Mucosa of stomach (tissue), 1 donor: ENCODE data around the gene HLA-C.
A peak's percentile ranks its signal among the peaks of the same experiment; 100 is the strongest.
"Not testable (repeated sequence)": the region's sequence is repeated elsewhere in the genome, so short reads cannot be mapped to it uniquely, and the experiment has no call there.

ENCODE experiments used
- H3K27me3 ChIP-seq: one replicate; pipeline ENCODE4 v1.7.0; 2013; ENCODE audit warnings: mild to moderate bottlenecking, low read length; ENCODE audit not compliant: control insufficient read depth, insufficient read depth
- H3K36me3 ChIP-seq: one replicate; pipeline ENCODE4 v1.7.0; 2013; ENCODE audit warnings: low read length; ENCODE audit not compliant: control insufficient read depth, insufficient read depth
- H3K4me1 ChIP-seq: one replicate; pipeline ENCODE4 v1.7.0; 2013; ENCODE audit warnings: mild to moderate bottlenecking, low read length; ENCODE audit not compliant: control insufficient read depth, insufficient read depth
- H3K4me3 ChIP-seq: one replicate; pipeline ENCODE4 v1.7.0; 2013; ENCODE audit warnings: low read length
- H3K9ac ChIP-seq: one replicate; pipeline ENCODE4 v1.7.0; 2013; ENCODE audit warnings: mild to moderate bottlenecking, low read length, moderate library complexity
- H3K9me3 ChIP-seq: one replicate; pipeline ENCODE4 v1.7.0; 2013; ENCODE audit warnings: mild to moderate bottlenecking, low read length, moderate library complexity; ENCODE audit not compliant: control insufficient read depth
- donor health status: Pancreatic carcinoma.

Gene HLA-C

DNA sequence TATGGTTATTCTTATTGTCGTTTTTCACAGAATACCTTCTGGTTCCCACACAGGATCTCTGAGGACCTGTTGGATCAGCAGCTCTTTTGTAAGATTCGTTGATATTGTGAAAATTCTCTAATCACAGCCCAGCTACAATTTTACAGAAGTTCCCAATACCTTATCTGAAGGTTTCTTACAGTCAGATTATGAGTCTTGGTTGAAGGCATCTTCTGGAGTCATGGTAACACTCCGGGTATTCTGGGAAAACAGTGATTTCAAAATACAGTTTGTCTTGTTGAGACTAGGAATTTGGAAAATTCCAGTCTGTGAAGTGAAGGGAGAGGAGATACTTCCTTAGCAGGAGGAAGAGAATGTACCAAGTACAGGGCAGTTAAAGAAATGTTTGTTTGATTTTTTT is 22.2 kb upstream of the HLA-C start:
- no peaks in the 10 kb centered on the region for H3K36me3 ChIP-seq
- H3K4me1 ChIP-seq = no peaks in the 10 kb centered on the region
- H3K9ac ChIP-seq = no peak overlapping the region
- H3K27me3 ChIP-seq = peaks cover 12% of the 10 kb centered on the region
- no peaks in the 10 kb centered on the region for H3K9me3 ChIP-seq
- no peak overlapping the region for H3K4me3 ChIP-seq

GRCh38 chr6:31293343-31293742 is 21.5 kb upstream of the HLA-C start:
- Histone ChIP-seq H3K9ac (no peak overlapping the region), H3K4me1 (no peaks in the 10 kb centered on the region), H3K9me3 (no peaks in the 10 kb centered on the region), H3K36me3 (no peaks in the 10 kb centered on the region), H3K4me3 (no peak overlapping the region), H3K27me3 (peaks cover 11% of the 10 kb centered on the region)

GRCh38 chr6:31289788-31290187 is 17.9 kb upstream of the HLA-C start:
- Histone ChIP-seq H3K4me1 (no peaks in the 10 kb centered on the region), H3K4me3 (no peak overlapping the region), H3K36me3 (no peaks in the 10 kb centered on the region), H3K9me3 (no peaks in the 10 kb centered on the region), H3K9ac (no peak overlapping the region), H3K27me3 (peaks cover 8% of the 10 kb centered on the region)

DNA sequence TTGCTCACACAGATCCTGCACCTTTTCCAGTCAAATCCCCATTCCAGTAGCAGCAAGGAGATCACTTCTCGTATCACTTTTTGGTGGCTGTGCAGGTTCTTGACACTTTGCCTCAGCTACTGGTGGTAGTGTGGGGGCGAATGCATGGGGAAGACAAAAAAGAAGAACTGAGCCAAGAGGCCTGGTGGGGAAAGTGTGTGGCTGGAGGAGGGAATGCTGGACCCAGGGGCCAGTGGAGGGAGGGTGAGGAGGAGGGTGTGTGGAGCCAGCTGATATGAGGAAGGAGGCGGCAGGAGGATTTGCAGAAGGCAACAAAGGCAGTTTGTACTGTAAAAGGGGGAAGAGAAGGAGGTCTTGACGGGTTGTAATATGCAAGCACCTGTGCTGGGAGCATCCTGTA is 15.7 kb upstream of the HLA-C start:
- peaks cover 8% of the 10 kb centered on the region for H3K27me3 ChIP-seq
- H3K36me3 ChIP-seq = no peaks in the 10 kb centered on the region
- no peak overlapping the region for H3K4me3 ChIP-seq
- no peaks in the 10 kb centered on the region for H3K4me1 ChIP-seq
- no peaks in the 10 kb centered on the region for H3K9me3 ChIP-seq
- H3K9ac ChIP-seq = no peak overlapping the region

- H3K9me3 ChIP-seq = no peaks in the 10 kb centered on the region
- H3K4me1 ChIP-seq = no peaks in the 10 kb centered on the region
- no peak overlapping the region for H3K9ac ChIP-seq
- H3K4me3 ChIP-seq = no peak overlapping the region
- peaks cover 8% of the 10 kb centered on the region for H3K27me3 ChIP-seq
- H3K36me3 ChIP-seq = no peaks in the 10 kb centered on the region
Observed at GRCh38 chr6:31285982-31286381, 14.1 kb upstream of the HLA-C start.

DNA sequence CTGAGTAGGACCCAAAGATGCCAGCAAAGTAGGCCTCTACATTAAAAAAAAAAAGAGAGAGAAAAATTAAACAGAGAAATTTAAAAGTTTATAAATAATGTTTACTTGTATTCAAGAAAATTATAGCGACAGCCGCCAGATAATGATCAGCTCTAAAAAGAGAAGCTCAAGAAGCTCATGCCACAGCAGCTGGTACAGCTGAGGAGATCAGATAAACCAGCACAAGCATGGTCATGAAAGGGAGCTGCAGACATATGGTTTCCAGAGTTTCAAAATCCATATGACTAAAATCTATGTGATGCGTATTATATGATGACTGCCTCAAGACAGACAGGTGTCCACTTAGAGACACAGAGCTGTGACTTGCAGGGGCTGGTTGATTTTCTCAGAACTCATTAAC is 13.6 kb upstream of the HLA-C start:
- Histone ChIP-seq H3K4me1 (no peaks in the 10 kb centered on the region), H3K9me3 (no peaks in the 10 kb centered on the region), H3K9ac (no peak overlapping the region), H3K4me3 (no peak overlapping the region), H3K36me3 (no peaks in the 10 kb centered on the region), H3K27me3 (peaks cover 8% of the 10 kb centered on the region)

DNA sequence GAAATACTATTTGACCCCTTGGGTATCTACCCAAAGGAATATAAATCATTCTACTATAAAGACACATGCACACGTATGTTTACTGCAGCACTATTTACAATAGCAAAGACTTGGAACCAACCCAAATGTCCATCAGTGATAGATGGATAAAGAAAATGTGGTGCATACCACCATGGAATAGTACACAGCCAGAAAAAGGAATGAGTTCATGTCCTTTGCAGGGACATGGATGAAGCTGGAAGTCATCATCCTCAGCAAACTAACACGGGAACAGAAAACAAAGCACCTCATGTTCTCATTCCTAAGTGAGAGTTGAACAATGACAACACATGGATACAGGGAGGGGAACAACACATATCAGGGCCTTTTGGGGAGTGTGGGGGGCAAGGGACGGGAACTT is 7.8 kb upstream of the HLA-C start:
- not testable (repeated sequence) for H3K9ac ChIP-seq, H3K27me3 ChIP-seq, H3K9me3 ChIP-seq, H3K36me3 ChIP-seq, H3K4me1 ChIP-seq, H3K4me3 ChIP-seq

DNA sequence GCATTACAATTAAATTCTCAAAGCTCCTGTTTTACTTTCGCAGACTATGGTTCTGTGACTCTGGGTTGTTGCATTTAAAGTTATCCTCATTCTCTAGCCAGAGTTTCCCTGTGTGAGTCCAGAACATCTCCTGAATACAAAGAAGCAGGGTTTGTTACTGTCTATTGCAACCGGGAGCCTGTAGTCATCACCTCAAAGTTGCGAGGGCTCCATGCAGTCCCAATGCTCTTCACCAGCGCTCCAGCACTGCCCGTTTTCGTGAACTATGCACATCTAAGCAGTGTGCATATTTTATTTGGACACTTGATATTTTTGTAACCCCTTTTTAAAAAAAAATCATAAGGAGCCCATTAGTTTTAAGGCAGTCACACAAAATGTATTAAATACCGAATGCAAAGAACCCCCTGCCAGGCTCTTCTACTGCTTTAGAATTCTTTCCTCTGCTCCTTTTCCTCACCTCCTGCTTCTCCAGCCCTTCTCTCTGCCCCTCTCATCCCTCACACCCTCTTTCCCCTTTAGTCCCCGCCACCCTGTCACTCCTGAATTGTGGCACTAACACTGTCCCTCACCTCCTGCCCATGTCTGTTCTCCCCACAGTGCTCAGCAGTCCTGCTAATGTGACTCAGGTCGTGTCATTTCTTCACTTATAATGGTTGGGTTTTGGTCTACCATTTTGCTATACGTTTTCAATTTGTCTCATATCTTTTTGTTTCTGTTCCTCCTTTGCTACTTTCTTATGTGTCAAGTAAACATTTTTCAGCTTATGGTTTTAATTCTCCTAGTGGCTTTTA is 1.1 kb upstream of the HLA-C start:
- peak overlapping the region; percentile 84 for H3K4me3 ChIP-seq
- peak overlapping the region; percentile 99 for H3K9ac ChIP-seq
- peaks cover 11% of the 10 kb centered on the region for H3K4me1 ChIP-seq
- H3K27me3 ChIP-seq = no peaks in the 10 kb centered on the region
- no peaks in the 10 kb centered on the region for H3K9me3 ChIP-seq
- H3K36me3 ChIP-seq = no peaks in the 10 kb centered on the region

- peak overlapping the region; percentile 99 for H3K9ac ChIP-seq
- peak overlapping the region; percentile 84 for H3K4me3 ChIP-seq
Observed at GRCh38 chr6:31272436-31272835, 544 bp upstream of the HLA-C start.

GRCh38 chr6:31270788-31271640 is 878 bp downstream of the HLA-C start:
- H3K4me3 ChIP-seq = no peak overlapping the region
- H3K4me1 ChIP-seq = peaks cover 11% of the 10 kb centered on the region
- no peaks in the 10 kb centered on the region for H3K36me3 ChIP-seq
- no peaks in the 10 kb centered on the region for H3K27me3 ChIP-seq
- H3K9me3 ChIP-seq = no peaks in the 10 kb centered on the region
- peak overlapping the region; percentile 99 for H3K9ac ChIP-seq

More at GRCh38 chr6:31272436-31272835, 544 bp upstream of the HLA-C start:
- H3K4me1 ChIP-seq = peaks cover 11% of the 10 kb centered on the region
- H3K36me3 ChIP-seq = no peaks in the 10 kb centered on the region
- H3K9me3 ChIP-seq = no peaks in the 10 kb centered on the region
- no peaks in the 10 kb centered on the region for H3K27me3 ChIP-seq

- peaks cover 11% of the 10 kb centered on the region for H3K4me1 ChIP-seq
- H3K36me3 ChIP-seq = no peaks in the 10 kb centered on the region
- no peak overlapping the region for H3K9ac ChIP-seq
- H3K9me3 ChIP-seq = no peaks in the 10 kb centered on the region
- no peaks in the 10 kb centered on the region for H3K27me3 ChIP-seq
- H3K4me3 ChIP-seq = no peak overlapping the region
Observed at GRCh38 chr6:31268836-31269235, 3.1 kb downstream of the HLA-C start.

DNA sequence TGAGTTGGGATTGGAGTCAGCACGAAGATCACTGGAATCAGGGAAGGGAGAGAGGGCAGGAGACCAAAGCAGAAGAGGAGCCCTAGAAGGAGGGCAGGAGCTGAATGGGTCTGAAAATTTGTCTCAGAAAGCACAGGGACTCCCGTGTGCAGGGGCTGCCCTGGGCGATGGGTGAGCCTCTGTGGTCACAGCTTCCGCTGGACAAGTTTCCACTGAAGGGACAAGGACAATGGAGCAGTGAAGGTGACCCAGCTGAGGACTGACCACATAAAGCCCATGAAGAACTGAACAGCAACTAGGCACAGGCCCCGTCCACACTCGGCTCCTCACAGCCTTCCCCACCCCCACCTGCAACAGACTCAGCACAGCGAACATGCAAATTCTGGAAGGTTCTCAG is 3.5 kb downstream of the HLA-C start:
- Histone ChIP-seq H3K9me3 (no peaks in the 10 kb centered on the region), H3K9ac (no peak overlapping the region), H3K36me3 (no peaks in the 10 kb centered on the region), H3K4me3 (no peak overlapping the region), H3K27me3 (no peaks in the 10 kb centered on the region), H3K4me1 (peaks cover 11% of the 10 kb centered on the region)
